Trophoblast cell (in vitro differentiated cells and primary cell): ENCODE data around the gene EPS8.

Source experiments
- DNase-seq, 2 donors: peaks; one replicate each; pipeline ENCODE4 v3.0.0-alpha.2; 2016
- H2AFZ ChIP-seq: 2 replicates; pipeline ENCODE4 v1.6.1; 2013; ENCODE audit warnings: low read length, moderate library complexity, mild to moderate bottlenecking; ENCODE audit not compliant: insufficient read depth, poor library complexity
- H2AK5ac ChIP-seq: 2 replicates; pipeline ENCODE4 v1.6.1; 2013; ENCODE audit warnings: mild to moderate bottlenecking, low read length
- H2BK120ac ChIP-seq: 2 replicates; pipeline ENCODE4 v1.6.1; 2013; ENCODE audit warnings: low read length, mild to moderate bottlenecking, moderate library complexity; ENCODE audit not compliant: insufficient read depth, poor library complexity
- H2BK12ac ChIP-seq: 2 replicates; pipeline ENCODE4 v1.6.1; 2013; ENCODE audit warnings: mild to moderate bottlenecking, low read length, moderate library complexity
- H2BK5ac ChIP-seq: 2 replicates; pipeline ENCODE4 v1.6.1; 2013; ENCODE audit warnings: low read length, low read depth, moderate library complexity, mild to moderate bottlenecking; ENCODE audit not compliant: poor library complexity
- H3K14ac ChIP-seq: 2 replicates; pipeline ENCODE4 v1.6.1; 2013; ENCODE audit warnings: mild to moderate bottlenecking, low read length
- H3K18ac ChIP-seq: 2 replicates; pipeline ENCODE4 v1.6.1; 2013; ENCODE audit warnings: mild to moderate bottlenecking, low read length
- H3K23ac ChIP-seq: 2 replicates; pipeline ENCODE4 v1.6.1; 2013; ENCODE audit warnings: low read length
- H3K27ac ChIP-seq: 2 replicates; pipeline ENCODE4 v1.5.1; 2013; ENCODE audit warnings: low read depth, mild to moderate bottlenecking, inconsistent platforms, low read length, moderate library complexity
- H3K27me3 ChIP-seq: 2 replicates; pipeline ENCODE4 v1.6.1; 2013; ENCODE audit warnings: inconsistent platforms, mild to moderate bottlenecking, low read length, moderate library complexity; ENCODE audit not compliant: insufficient read depth
- H3K36me3 ChIP-seq, 2 experiments: 1 replicate in 1 of 2; 2 replicates in 1 of 2; pipeline ENCODE4 v1.6.1; 2013; ENCODE audit warnings: low read length in 2 of 2, mild to moderate bottlenecking in 2 of 2, moderate library complexity in 1 of 2; ENCODE audit not compliant: insufficient read depth in 2 of 2, control insufficient read depth in 1 of 2
- H3K4ac ChIP-seq: 2 replicates; pipeline ENCODE4 v1.6.1; 2013; ENCODE audit warnings: low read depth, mild to moderate bottlenecking, low read length, moderate library complexity
- H3K4me1 ChIP-seq, 2 experiments: 1 replicate in 1 of 2; 2 replicates in 1 of 2; pipeline ENCODE4 v1.6.1; 2013; ENCODE audit warnings: low read length in 2 of 2, mild to moderate bottlenecking in 2 of 2, moderate library complexity in 1 of 2; ENCODE audit not compliant: insufficient read depth in 2 of 2, control insufficient read depth in 1 of 2
- H3K4me2 ChIP-seq: 2 replicates; pipeline ENCODE4 v1.6.1; 2013; ENCODE audit warnings: inconsistent platforms, mild to moderate bottlenecking, low read length, moderate library complexity
- H3K4me3 ChIP-seq: 2 replicates; pipeline ENCODE4 v1.5.1; 2013; ENCODE audit warnings: mild to moderate bottlenecking, low read depth, low read length, inconsistent platforms
- H3K79me1 ChIP-seq: one replicate; pipeline ENCODE4 v1.6.1; 2013; ENCODE audit warnings: low read length
- H3K79me2 ChIP-seq: 2 replicates; pipeline ENCODE4 v1.6.1; 2013; ENCODE audit warnings: low read length, mild to moderate bottlenecking; ENCODE audit not compliant: control insufficient read depth, insufficient read depth, poor library complexity
- H3K9ac ChIP-seq: 2 replicates; pipeline ENCODE4 v1.6.1; 2013; ENCODE audit warnings: mild to moderate bottlenecking, low read length
- H3K9me3 ChIP-seq: 2 replicates; pipeline ENCODE4 v1.6.1; 2013; ENCODE audit warnings: low read depth, mild to moderate bottlenecking, control low read depth, inconsistent platforms, low read length; ENCODE audit not compliant: insufficient read depth
- H4K12ac ChIP-seq: 2 replicates; pipeline ENCODE4 v1.6.1; 2013; ENCODE audit warnings: low read depth, mild to moderate bottlenecking, low read length, moderate library complexity
- H4K8ac ChIP-seq: 2 replicates; pipeline ENCODE4 v1.6.1; 2013; ENCODE audit warnings: low read depth, mild to moderate bottlenecking, low read length, moderate library complexity
- H4K91ac ChIP-seq: one replicate; pipeline ENCODE4 v1.6.1; 2013; ENCODE audit warnings: low read depth, mild to moderate bottlenecking, low read length, moderate library complexity
- WGBS: extraction: QIAGEN DNeasy Blood & Tissue Kit; methylation state at CpG from one replicate; pipeline ENCODE4 v1.1.7; 2013; ENCODE audit warnings: missing lambda C conversion rate; ENCODE audit not compliant: insufficient read length, insufficient coverage; ENCODE audit errors: extremely low coverage; 5-methylcytosine and 5-hydroxymethylcytosine counted together

EPS8 gene

GRCh38 chr12:15632708-15633107 lies 156.5 kb downstream of the EPS8 start:
- Histone ChIP-seq H2AFZ (no peak overlapping the region), H3K23ac (no peak overlapping the region), H3K4me1 (peaks cover 2 to 4% of the 10 kb centered on the region in 2 experiments), H2BK120ac (peak overlapping the region; percentile 0), H3K9ac (no peak overlapping the region), H4K12ac (no peak overlapping the region), H2BK12ac (no peak overlapping the region), H2BK5ac (no peak overlapping the region), H3K14ac (no peak overlapping the region), H3K18ac (no peak overlapping the region), H3K27ac (no peak overlapping the region), H3K36me3 (no peaks in the 10 kb centered on the region), H3K79me2 (no peaks in the 10 kb centered on the region), H4K91ac (no peak overlapping the region), H3K4ac (no peak overlapping the region), H3K4me2 (no peak overlapping the region), H3K79me1 (peaks cover 4% of the 10 kb centered on the region), H3K4me3 (no peak overlapping the region), H4K8ac (no peak overlapping the region), H2AK5ac (no peak overlapping the region), H3K27me3 (no peaks in the 10 kb centered on the region), H3K9me3 (no peaks in the 10 kb centered on the region)
- WGBS = 100% methylated on average over 2 of the region's 4 CpGs
- no peak for DNase-seq

DNA sequence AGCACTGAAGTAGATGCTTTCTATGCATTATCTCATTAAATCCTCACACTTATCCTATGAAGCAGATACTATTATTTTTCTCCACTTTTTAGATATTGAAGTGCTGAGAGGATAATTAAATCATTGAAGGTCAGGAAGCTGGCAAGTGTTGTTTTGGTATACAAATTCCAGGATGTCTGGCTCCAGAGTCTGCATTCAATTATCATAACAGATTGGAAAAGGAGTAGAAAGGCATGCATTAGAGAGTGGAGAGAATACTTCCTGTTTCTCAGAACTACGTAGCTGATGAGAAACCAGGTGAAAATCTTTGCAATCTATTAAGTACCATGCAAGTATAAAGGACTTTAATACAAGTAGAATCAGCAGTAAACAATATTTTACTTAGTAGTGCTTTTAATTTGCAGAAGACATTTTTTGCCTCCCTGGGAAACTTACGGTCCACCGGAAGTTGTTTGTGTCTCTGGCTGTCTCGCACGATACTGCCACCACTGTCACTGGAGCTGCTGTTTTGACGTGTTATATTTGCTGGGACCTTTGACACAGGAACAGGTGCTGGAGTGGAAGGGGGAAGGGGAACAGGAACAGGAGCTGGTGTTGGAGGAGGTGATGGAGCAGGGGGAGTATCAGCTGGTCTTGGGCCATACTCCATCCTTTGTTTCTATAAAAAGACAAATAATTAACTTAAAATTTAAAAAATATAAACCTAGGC lies 158.0 kb downstream of the EPS8 start:
- Histone ChIP-seq H3K27me3 (no peaks in the 10 kb centered on the region), H3K4me3 (no peak overlapping the region), H2BK12ac (no peak overlapping the region), H2AFZ (no peak overlapping the region), H3K23ac (no peak overlapping the region), H3K9me3 (no peaks in the 10 kb centered on the region), H4K8ac (peak overlapping the region; percentile 58), H2AK5ac (no peak overlapping the region), H2BK5ac (no peak overlapping the region), H3K4ac (no peak overlapping the region), H3K79me2 (no peaks in the 10 kb centered on the region), H3K18ac (no peak overlapping the region), H3K36me3 (no peaks in the 10 kb centered on the region), H2BK120ac (no peak overlapping the region), H4K91ac (peak overlapping the region; percentile 20), H3K27ac (no peak overlapping the region), H3K4me2 (no peak overlapping the region), H4K12ac (no peak overlapping the region), H3K79me1 (peaks cover 4% of the 10 kb centered on the region), H3K9ac (no peak overlapping the region), H3K4me1 (peaks cover 2 to 4% of the 10 kb centered on the region in 2 experiments), H3K14ac (no peak overlapping the region)
- WGBS = no CpG with 5 or more reads among the region's 6 CpGs
- no peak for DNase-seq

GRCh38 chr12:15629761-15630160 lies 159.4 kb downstream of the EPS8 start:
- Histone ChIP-seq H2BK120ac (no peak overlapping the region), H3K18ac (no peak overlapping the region), H3K14ac (no peak overlapping the region), H3K79me1 (peaks cover 4% of the 10 kb centered on the region), H3K4me1 (peaks cover 2 to 4% of the 10 kb centered on the region in 2 experiments), H2BK12ac (no peak overlapping the region), H4K91ac (no peak overlapping the region), H3K27me3 (no peaks in the 10 kb centered on the region), H3K9me3 (no peaks in the 10 kb centered on the region), H3K9ac (no peak overlapping the region), H2AK5ac (no peak overlapping the region), H3K27ac (peak overlapping the region; percentile 25), H3K4ac (no peak overlapping the region), H3K4me2 (no peak overlapping the region), H4K8ac (no peak overlapping the region), H2BK5ac (no peak overlapping the region), H3K36me3 (no peaks in the 10 kb centered on the region), H3K23ac (no peak overlapping the region), H2AFZ (no peak overlapping the region), H3K79me2 (no peaks in the 10 kb centered on the region), H4K12ac (no peak overlapping the region), H3K4me3 (no peak overlapping the region)
- no CpG with 5 or more reads among the region's 3 CpGs for WGBS
- DNase-seq = no peak

DNA sequence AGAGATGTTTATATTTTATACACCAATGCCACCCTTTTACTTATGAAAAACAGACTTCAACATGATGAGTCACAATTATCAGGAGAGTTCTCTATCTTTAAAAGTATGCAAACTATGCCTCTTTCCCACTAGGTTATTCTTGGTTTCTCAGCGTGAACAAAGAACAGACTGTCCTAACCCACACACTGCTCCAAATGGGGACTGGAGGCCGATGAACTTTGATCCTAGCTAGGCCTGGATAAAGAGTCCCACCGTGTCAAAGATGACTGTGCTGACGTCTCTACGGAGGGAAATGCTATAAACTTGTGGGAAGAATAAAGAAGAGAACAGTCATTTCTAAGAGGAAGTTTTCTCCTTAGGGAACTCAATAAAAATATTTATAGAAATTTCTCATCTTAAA lies 160.1 kb downstream of the EPS8 start:
- no peak overlapping the region for H2BK12ac ChIP-seq
- peaks cover 2 to 4% of the 10 kb centered on the region in 2 experiments for H3K4me1 ChIP-seq
- H3K14ac ChIP-seq = no peak overlapping the region
- H3K4ac ChIP-seq = no peak overlapping the region
- H3K4me3 ChIP-seq = no peak overlapping the region
- no peak overlapping the region for H2BK120ac ChIP-seq
- H4K91ac ChIP-seq = no peak overlapping the region
- H2BK5ac ChIP-seq = no peak overlapping the region
- H3K9ac ChIP-seq = no peak overlapping the region
- H2AK5ac ChIP-seq = no peak overlapping the region
- no peaks in the 10 kb centered on the region for H3K9me3 ChIP-seq
- H3K79me2 ChIP-seq = no peaks in the 10 kb centered on the region
- H3K23ac ChIP-seq = no peak overlapping the region
- H3K18ac ChIP-seq = no peak overlapping the region
- no peak overlapping the region for H3K4me2 ChIP-seq
- DNase-seq = peak; percentile 46 to 77
- H3K27ac ChIP-seq = no peak overlapping the region
- no peaks in the 10 kb centered on the region for H3K36me3 ChIP-seq
- no peak overlapping the region for H4K8ac ChIP-seq
- H3K79me1 ChIP-seq = peaks cover 4% of the 10 kb centered on the region
- H2AFZ ChIP-seq = no peak overlapping the region
- WGBS = no CpG with 5 or more reads among the region's 5 CpGs
- no peak overlapping the region for H4K12ac ChIP-seq
- no peaks in the 10 kb centered on the region for H3K27me3 ChIP-seq
